Omental fat pad (tissue), 4 donors: Measurements from ENCODE around the gene CSMD2. TPM values are rescaled to one million over a fixed set of nuclear protein-coding genes. Genes with fewer than 3 reads are reported as not detected.

Experiments
- ATAC-seq: fragments of 150-250 bp; one replicate; pipeline ENCODE4 v1.9.1; 2016; ENCODE audit warnings: mild to moderate bottlenecking, moderate library complexity; ENCODE audit not compliant: low FRiP score
- DNase-seq: peaks from one replicate; pipeline ENCODE4 v3.0.0-alpha.2; 2019; ENCODE audit warnings: low spot score
- CTCF ChIP-seq, 3 donors: fragments of 450-650 bp; IDR thresholded peaks; one replicate each; pipeline ENCODE4 v1.5.1; 2016 to 2017; ENCODE audit warnings: antibody characterized with exemption in 3 of 3, mild to moderate bottlenecking in 3 of 3, moderate library complexity in 2 of 3
- total RNA-seq, 4 donors: library from RNA; depleted of rRNA; stranded (reverse); fragments of >200 nt; gene quantifications; one replicate each; pipeline ENCODE4 v1.1.0, GENCODE V29; 2016

Gene CSMD2
- total RNA-seq, 4 donors from 2014 or later: 0.19 to 3.8 (median 0.60) TPM; not detected in 1

GRCh38 chr1:33763406-33763805 lies 401.6 kb downstream of the CSMD2 start:
- ATAC-seq: peak; percentile 57
- TF ChIP-seq CTCF (IDR thresholded peaks at IDR 0.05): no peak

GRCh38 chr1:33762962-33763361 lies 402.1 kb downstream of the CSMD2 start:
- ATAC-seq (no peak), DNase-seq (no peak)
- no peak for TF ChIP-seq CTCF (IDR thresholded peaks at IDR 0.05)

More at GRCh38 chr1:33763406-33763805, 401.6 kb downstream of the CSMD2 start:
- DNase-seq: no peak

GRCh38 chr1:33762109-33762830 lies 402.8 kb downstream of the CSMD2 start:
- TF ChIP-seq CTCF (IDR thresholded peaks at IDR 0.05): no peak
- DNase-seq: no peak
- no peak for ATAC-seq

GRCh38 chr1:33758698-33759097 lies 406.3 kb downstream of the CSMD2 start:
- DNase-seq (no peak), ATAC-seq (no peak)
- no peak for TF ChIP-seq CTCF (IDR thresholded peaks at IDR 0.05)

GRCh38 chr1:33753087-33753856 lies 411.8 kb downstream of the CSMD2 start:
- no peak for DNase-seq
- ATAC-seq: no peak
- TF ChIP-seq CTCF (IDR thresholded peaks at IDR 0.05): no peak

- TF ChIP-seq CTCF (IDR thresholded peaks at IDR 0.05): no peak
- ATAC-seq (no peak), DNase-seq (no peak)
These were observed 419.1 kb downstream of the CSMD2 start for GRCh38 chr1:33745942-33746341.
